Right lobe of liver (tissue), 4 donors: ENCODE results near the gene RPTOR.

Experiments
- CTCF ChIP-seq, 4 donors: fragments of 200-600 bp in 3 of 4; fragments of 450-650 bp in 1 of 4; IDR thresholded peaks; one replicate each; pipeline versions ENCODE4 v1.5.1 to v1.8.0; 2016 to 2022; ENCODE audit warnings: antibody characterized with exemption in 4 of 4, mild to moderate bottlenecking in 2 of 4
- POLR2A ChIP-seq: fragments of 450-650 bp; IDR thresholded peaks from one replicate; pipeline ENCODE4 v1.6.1; 2017; ENCODE audit warnings: antibody characterized with exemption, mild to moderate bottlenecking
- donor health status: DM: no; HTN: no; CAD: no.
- donor health status: DM: no; HTN: no; CAD: no.
- donor health status: DM: no; HTN: yes; CAD: no.

- no peak for TF ChIP-seq POLR2A
- TF ChIP-seq CTCF (IDR thresholded peaks at IDR 0.05), result no peak
Observed at GRCh38 chr17:80625627-80626026, 81.0 kb downstream of the RPTOR start.
